K562 (cell line): Measurements from ENCODE around the gene SERINC5. TPM values are rescaled to one million over a fixed set of nuclear protein-coding genes. Genes with fewer than 3 reads are reported as not detected.

Source experiments
- ATAC-seq: fragments of 200-7000 bp; cut with Tn5 transposase; 3 replicates; pipeline ENCODE4 v1.9.1; 2020; ENCODE audit warnings: moderate library complexity
- BruUV-seq: library from RNA; stranded (reverse); fragments of 400-500 nt; replicated peaks from 2 replicates; lab custom pipeline; 2021; lab: Mats Ljungman, UMichigan
- CTCF ChIA-PET: fragments of 300-600 bp; formaldehyde crosslinking; extraction: SDS; loops from one replicate; lab custom pipeline; 2021; ENCODE audit warnings: low intra/inter-chr PET ratio; lab: Yijun Ruan, JAX
- POLR2A ChIA-PET: fragments of 300-600, 350-650 bp; sonication (Branson Sonifier 250); formaldehyde crosslinking; extraction: SDS; loops from one replicate; lab custom pipeline; 2021; ENCODE audit warnings: antibody characterized with exemption, inconsistent platforms; lab: Yijun Ruan, JAX
- DNase-seq, 4 experiments: peaks; one replicate each; pipeline versions ENCODE4 v3.0.0 to v3.0.0-alpha.2; 2011 to 2018; ENCODE audit warnings: low spot score in 3 of 4, mixed read lengths in 3 of 4; ENCODE audit errors: extremely low read depth in 1 of 4
- FAIRE-seq: peaks from 2 replicates; lab custom pipeline; 2011; peaks lifted over from hg19 to GRCh38; lab: Jason Lieb, UNC
- H2AFZ ChIP-seq: 2 replicates; pipeline ENCODE4 v1.6.0; 2011; ENCODE audit warnings: low read depth, low read length, control low read depth, inconsistent platforms
- H3K27ac ChIP-seq: fragments of 200-600 bp; 3 replicates; pipeline ENCODE4 v1.8.0; 2011; ENCODE audit warnings: low read depth, mild to moderate bottlenecking, control low read depth, inconsistent platforms, low read length, moderate library complexity, mixed read lengths; ENCODE audit errors: extremely low read depth
- H3K27me3 ChIP-seq, 2 experiments: fragments of 300-600 bp in 1 of 2; 2 replicates in 1 of 2; 3 replicates in 1 of 2; pipeline versions ENCODE4 v1.6.0 to v1.8.0; 2011; ENCODE audit warnings: inconsistent platforms in 2 of 2, low read length in 2 of 2, mild to moderate bottlenecking in 1 of 2, mixed read lengths in 1 of 2, moderate library complexity in 1 of 2; ENCODE audit not compliant: control insufficient read depth in 2 of 2, insufficient read depth in 2 of 2
- H3K36me3 ChIP-seq: fragments of 300-600 bp; 3 replicates; pipeline ENCODE4 v1.8.0; 2011; ENCODE audit warnings: mild to moderate bottlenecking, low read length, inconsistent platforms; ENCODE audit not compliant: control insufficient read depth, insufficient read depth
- H3K4me1 ChIP-seq, 2 experiments: fragments of 200-600 bp in 1 of 2; replicated peaks in 1 of 2; 2 replicates in 1 of 2; 3 replicates in 1 of 2; pipeline versions ENCODE4 v1.5.1 to v1.8.0; 2011; ENCODE audit warnings: inconsistent platforms in 2 of 2, low read length in 2 of 2, mild to moderate bottlenecking in 1 of 2, mixed read lengths in 1 of 2, moderate library complexity in 1 of 2; ENCODE audit not compliant: control insufficient read depth in 2 of 2, insufficient read depth in 2 of 2
- H3K4me2 ChIP-seq: 2 replicates; pipeline ENCODE4 v1.6.1; 2011; ENCODE audit warnings: low read length, control low read depth, inconsistent platforms, mixed read lengths; ENCODE audit not compliant: insufficient read depth
- H3K4me3 ChIP-seq: fragments of 200-600 bp; sonication (generic), shearing (Covaris generic); 2 replicates; pipeline ENCODE4 v1.5.1; 2016; ENCODE audit warnings: control low read depth, inconsistent platforms
- H3K79me2 ChIP-seq: fragments of 200-600 bp; 3 replicates; pipeline ENCODE4 v1.8.0; 2011; ENCODE audit warnings: low read length, inconsistent platforms; ENCODE audit not compliant: control insufficient read depth, insufficient read depth
- H3K9ac ChIP-seq, 2 experiments: 2 replicates each; pipeline versions ENCODE4 v1.6.0 to v1.6.1; 2011; ENCODE audit warnings: low read depth in 2 of 2, low read length in 2 of 2, control low read depth in 1 of 2, inconsistent platforms in 1 of 2, mild to moderate bottlenecking in 1 of 2, mixed read lengths in 1 of 2; ENCODE audit not compliant: insufficient read depth in 1 of 2
- H3K9me1 ChIP-seq: one replicate; pipeline ENCODE4 v1.6.0; 2011; ENCODE audit warnings: inconsistent platforms, mild to moderate bottlenecking, low read length, moderate library complexity; ENCODE audit not compliant: control insufficient read depth, insufficient read depth
- H3K9me3 ChIP-seq: replicated peaks from 2 replicates; pipeline ENCODE4 v1.5.1; 2011; ENCODE audit warnings: low read depth, low read length, inconsistent platforms; ENCODE audit not compliant: control insufficient read depth, insufficient read depth
- H4K20me1 ChIP-seq: replicated peaks from 2 replicates; pipeline ENCODE4 v1.6.1; 2011; ENCODE audit warnings: low read length, inconsistent platforms, mixed read lengths; ENCODE audit not compliant: control insufficient read depth, insufficient read depth
- ARID3A ChIP-seq: IDR thresholded peaks from 2 replicates; pipeline ENCODE4 v1.6.1; 2012; ENCODE audit warnings: low read depth, low read length, improper control_type of control experiment, borderline replicate concordance
- BMI1 ChIP-seq: fragments of 150-350 bp; IDR thresholded peaks from 2 replicates; pipeline ENCODE4 v1.6.1; 2014; ENCODE audit warnings: low read length
- CEBPG ChIP-seq, 3 experiments: fragments of 200-800 bp in 1 of 3; sonication (Bioruptor generic) in 1 of 3; sonication (generic) in 1 of 3; formaldehyde crosslinking in 1 of 3; IDR thresholded peaks in 2 of 3; conservative IDR thresholded peaks in 1 of 3; 2 replicates each; pipeline versions ENCODE4 v1.6.1 to v1.8.0; 2016 to 2022; ENCODE audit warnings: missing compliant biosample characterization in 2 of 3, missing genetic modification characterization in 2 of 3, mild to moderate bottlenecking in 1 of 3, missing genetic modification reagents in 1 of 3
- CREB3L1 ChIP-seq: fragments of 450-650 bp; IDR thresholded peaks from 2 replicates; pipeline ENCODE4 v1.6.1; 2014; ENCODE audit warnings: low read depth, mild to moderate bottlenecking, moderate library complexity, borderline replicate concordance
- GATAD2A ChIP-seq: fragments of 450-650 bp; IDR thresholded peaks from 2 replicates; pipeline ENCODE4 v1.6.1; 2017
- JUN ChIP-seq, 2 experiments: sonication (generic) in 1 of 2; formaldehyde crosslinking in 1 of 2; IDR thresholded peaks; 2 replicates each; pipeline versions ENCODE4 v1.6.1 to v1.8.0; 2012 to 2022; ENCODE audit warnings: borderline replicate concordance in 2 of 2, mild to moderate bottlenecking in 2 of 2, improper control_type of control experiment in 1 of 2, low read depth in 1 of 2, low read length in 1 of 2, missing genetic modification reagents in 1 of 2
- KLF13 ChIP-seq: fragments of 450-650 bp; IDR thresholded peaks from 2 replicates; pipeline ENCODE4 v1.6.1; 2016; ENCODE audit warnings: missing genetic modification characterization, low read depth, mild to moderate bottlenecking, missing compliant biosample characterization, moderate library complexity, borderline replicate concordance
- MEIS2 ChIP-seq: fragments of 450-650 bp; IDR thresholded peaks from 2 replicates; pipeline ENCODE4 v1.6.1; 2014; ENCODE audit warnings: mild to moderate bottlenecking; ENCODE audit not compliant: partially characterized antibody
- PCBP1 ChIP-seq: fragments of 200-400 bp; formaldehyde crosslinking; IDR thresholded peaks from 2 replicates; pipeline ENCODE4 v1.6.1; 2018; ENCODE audit warnings: mild to moderate bottlenecking, low read depth, low read length; ENCODE audit not compliant: poor library complexity, severe bottlenecking
- PCBP2 ChIP-seq: fragments of 200-400 bp; formaldehyde crosslinking; IDR thresholded peaks from 2 replicates; pipeline ENCODE4 v1.6.1; 2018; ENCODE audit warnings: low read length, low read depth, mild to moderate bottlenecking, moderate library complexity; ENCODE audit not compliant: poor library complexity, severe bottlenecking
- RBBP5 ChIP-seq: fragments of 200-600 bp; sonication (generic); IDR thresholded peaks from 2 replicates; pipeline ENCODE4 v1.6.1; 2012; ENCODE audit warnings: borderline replicate concordance, mild to moderate bottlenecking, low read length, control low read depth, inconsistent platforms; ENCODE audit not compliant: insufficient read depth, poor library complexity, severe bottlenecking
- RBM39 ChIP-seq: fragments of 200-400 bp; formaldehyde crosslinking; optimal IDR thresholded peaks from 2 replicates; pipeline ENCODE3; 2018; ENCODE audit warnings: low read depth, low read length
- SIN3A ChIP-seq, 2 experiments: fragments of 150-350 bp in 1 of 2; IDR thresholded peaks; 2 replicates each; pipeline ENCODE4 v1.6.1; 2011 to 2016; ENCODE audit warnings: borderline replicate concordance in 2 of 2, low read depth in 2 of 2, low read length in 2 of 2, mild to moderate bottlenecking in 2 of 2, moderate library complexity in 2 of 2; ENCODE audit not compliant: control insufficient read depth in 1 of 2
- SMARCA5 ChIP-seq: fragments of 450-650 bp; IDR thresholded peaks from 2 replicates; pipeline ENCODE4 v1.6.1; 2016
- ZBED1 ChIP-seq: IDR thresholded peaks from 2 replicates; pipeline ENCODE4 v1.6.1; 2014
- ZKSCAN8 ChIP-seq: fragments of 200-800 bp; sonication (Bioruptor generic); IDR thresholded peaks from 2 replicates; pipeline ENCODE4 v1.6.1; 2016; ENCODE audit warnings: missing genetic modification characterization, missing compliant biosample characterization
- ZNF12 ChIP-seq: sonication (generic); formaldehyde crosslinking; IDR thresholded peaks from 2 replicates; pipeline ENCODE4 v1.4.0; 2020; ENCODE audit warnings: mild to moderate bottlenecking, missing genetic modification reagents
- WGBS: fragments of 100-300 bp; shearing (Covaris generic); methylation state at CpG from one replicate; pipeline ENCODE4 v1.1.6; 2016; ENCODE audit warnings: low coverage, mixed read lengths; ENCODE audit not compliant: insufficient coverage; ENCODE audit errors: missing lambda C conversion rate; 5-methylcytosine and 5-hydroxymethylcytosine counted together
- in situ Hi-C: fragments of 300-500 bp; cut with MboI; formaldehyde crosslinking; loops from 4 replicates; pipeline ENCODE4 v1.15.0; 2018; ENCODE audit warnings: inconsistent platforms, mixed read lengths
- intact Hi-C: fragments of 100-400 bp; cut with micrococcal nuclease; formaldehyde crosslinking; loops from 2 replicates; pipeline ENCODE4 v1.14.2; 2022
- polyA plus RNA-seq, 8 experiments: library from polyadenylated mRNA; depleted of rRNA in 4 of 8; stranded (reverse) in 5 of 8; unstranded in 3 of 8; fragments of >200 nt; fragmentation: Nextera tagmentation in 2 of 8; fragmentation: Illumina TruSeq in 1 of 8; extraction: Ambion mirVana in 2 of 8; extraction: Trizol in 1 of 8; gene quantifications; 2 replicates each; pipeline versions ENCODE4 v1.2.1 to v1.2.3, GENCODE V29; 2011 to 2014; ENCODE audit warnings: inconsistent platforms in 1 of 8, missing spikeins in 1 of 8
- total RNA-seq, 7 experiments: library from RNA; depleted of rRNA in 6 of 7; stranded (reverse); fragments of >200 nt in 6 of 7; fragmentation: Illumina TruSeq in 2 of 7; extraction: Trizol in 2 of 7; gene quantifications; 2 replicates each; pipeline versions ENCODE4 v1.2.1 to v1.2.3, GENCODE V29; 2011 to 2021; ENCODE audit warnings: low replicate concordance in 1 of 7

The SERINC5 gene
- total and polyA plus RNA-seq, 9 of the 15 experiments (the other 6 are each of a cell fraction or from before 2014, with no cell fraction given): 1.4 to 7.9 (median 3.7) TPM

GRCh38 chr5:80147119-80147815 is 108.6 kb downstream of the SERINC5 start:
- FAIRE-seq (no peak), ATAC-seq (no peak), DNase-seq (no peak)
- no peaks in the 10 kb centered on the region for H3K27me3 ChIP-seq
- no peaks in the 10 kb centered on the region for H3K36me3 ChIP-seq
- no peaks in the 10 kb centered on the region for H3K4me1 ChIP-seq
- no peak for TF ChIP-seq BMI1
- TF ChIP-seq JUN (IDR thresholded peaks at IDR 0.05; ENCODE audit: borderline replicate concordance, low read depth, low read length): no peak
- TF ChIP-seq JUN (CRISPR knock-in tag; IDR thresholded peaks at IDR 0.05; ENCODE audit: borderline replicate concordance): no peak
- TF ChIP-seq ARID3A: no peak
- no peak for TF ChIP-seq SMARCA5
- no peak for TF ChIP-seq ZBED1
- no peak for TF ChIP-seq RBM39
- no peak for TF ChIP-seq PCBP1
- TF ChIP-seq MEIS2: no peak
- no peak for TF ChIP-seq ZNF12 (CRISPR knock-in tag)
- TF ChIP-seq ZKSCAN8 (CRISPR knock-in tag): no peak
- no peak for TF ChIP-seq SIN3A (IDR thresholded peaks at IDR 0.05; ENCODE audit: borderline replicate concordance in 2 of 2, control insufficient read depth in 1 of 2, low read depth in 2 of 2, low read length in 2 of 2)
- no peak for TF ChIP-seq RBBP5
- TF ChIP-seq CREB3L1: no peak
- no peak for TF ChIP-seq GATAD2A
- TF ChIP-seq PCBP2: no peak
- TF ChIP-seq CEBPG (CRISPR knock-in tag; IDR thresholded peaks at IDR 0.05): no peak
- no peak for TF ChIP-seq CEBPG (tag; conservative IDR thresholded peaks at IDR 0.05 in 1 of 2, IDR thresholded peaks at IDR 0.05 in 1 of 2)
- no peak for TF ChIP-seq KLF13 (tag)
- no peak overlapping the region for H2AFZ ChIP-seq
- no peaks in the 10 kb centered on the region for H4K20me1 ChIP-seq
- ChIA-PET POLR2A (interaction anchor here (0.7 kb wide), 1 partner anchor 11 kb away, joined by 3 read pairs; no protein-coding TSS in a partner anchor), CTCF (no interaction called here)
- no TSS peak for BruUV-seq
- no peaks in the 10 kb centered on the region for H3K9me3 ChIP-seq
- no peak overlapping the region for H3K4me2 ChIP-seq
- H3K27ac ChIP-seq: no peak overlapping the region
- in situ Hi-C loops (no loop called here), intact Hi-C loops (no loop called here)
- H3K79me2 ChIP-seq: no peaks in the 10 kb centered on the region
- no peak overlapping the region for H3K9ac ChIP-seq
- H3K9me1 ChIP-seq: no peaks in the 10 kb centered on the region
- 56% methylated on average over 9 of the region's 9 CpGs for WGBS
- no peak overlapping the region for H3K4me3 ChIP-seq
